Right ventricle myocardium inferior (tissue), 1 donor: ENCODE data around the gene PUSL1. TPM values are rescaled to one million over a fixed set of nuclear protein-coding genes. Genes with fewer than 3 reads are reported as not detected.

ENCODE experiments used
- ATAC-seq: fragments of 200-7000 bp; cut with Tn5 transposase; one replicate; pipeline ENCODE4 v1.9.1; 2020; ENCODE audit warnings: mild to moderate bottlenecking, moderate library complexity
- DNase-seq: peaks from one replicate; pipeline ENCODE4 v3.0.0; 2021; ENCODE audit errors: missing footprints
- intact Hi-C: fragments of 100-400 bp; cut with DNase I; formaldehyde crosslinking; loops from one replicate; pipeline ENCODE4 v1.11.0; 2022
- long read RNA-seq: library from polyadenylated mRNA; unstranded; transcript quantifications from one replicate; pipeline ENCODE4 v2.0.0, GENCODE V29; 2021
- total RNA-seq: library from RNA; stranded (reverse); fragmentation: NEBNext Ultra II Directional; extraction: Animal tissue kit (Norgen Biotek cat#: 25700); gene quantifications from one replicate; pipeline ENCODE4 v1.2.1, GENCODE V29; 2021
- donor health status: DM: no; HTN: yes; CAD: no; lungs with severe emphysema.

The PUSL1 gene, protein sequence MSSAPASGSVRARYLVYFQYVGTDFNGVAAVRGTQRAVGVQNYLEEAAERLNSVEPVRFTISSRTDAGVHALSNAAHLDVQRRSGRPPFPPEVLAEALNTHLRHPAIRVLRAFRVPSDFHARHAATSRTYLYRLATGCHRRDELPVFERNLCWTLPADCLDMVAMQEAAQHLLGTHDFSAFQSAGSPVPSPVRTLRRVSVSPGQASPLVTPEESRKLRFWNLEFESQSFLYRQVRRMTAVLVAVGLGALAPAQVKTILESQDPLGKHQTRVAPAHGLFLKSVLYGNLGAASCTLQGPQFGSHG
- total RNA-seq: 10.3 TPM
- long read RNA-seq, partial matches to known transcripts: 10 of 14 reads
- long read RNA-seq, other reads (novel, unspliced or antisense): 4 of 14 reads

DNA sequence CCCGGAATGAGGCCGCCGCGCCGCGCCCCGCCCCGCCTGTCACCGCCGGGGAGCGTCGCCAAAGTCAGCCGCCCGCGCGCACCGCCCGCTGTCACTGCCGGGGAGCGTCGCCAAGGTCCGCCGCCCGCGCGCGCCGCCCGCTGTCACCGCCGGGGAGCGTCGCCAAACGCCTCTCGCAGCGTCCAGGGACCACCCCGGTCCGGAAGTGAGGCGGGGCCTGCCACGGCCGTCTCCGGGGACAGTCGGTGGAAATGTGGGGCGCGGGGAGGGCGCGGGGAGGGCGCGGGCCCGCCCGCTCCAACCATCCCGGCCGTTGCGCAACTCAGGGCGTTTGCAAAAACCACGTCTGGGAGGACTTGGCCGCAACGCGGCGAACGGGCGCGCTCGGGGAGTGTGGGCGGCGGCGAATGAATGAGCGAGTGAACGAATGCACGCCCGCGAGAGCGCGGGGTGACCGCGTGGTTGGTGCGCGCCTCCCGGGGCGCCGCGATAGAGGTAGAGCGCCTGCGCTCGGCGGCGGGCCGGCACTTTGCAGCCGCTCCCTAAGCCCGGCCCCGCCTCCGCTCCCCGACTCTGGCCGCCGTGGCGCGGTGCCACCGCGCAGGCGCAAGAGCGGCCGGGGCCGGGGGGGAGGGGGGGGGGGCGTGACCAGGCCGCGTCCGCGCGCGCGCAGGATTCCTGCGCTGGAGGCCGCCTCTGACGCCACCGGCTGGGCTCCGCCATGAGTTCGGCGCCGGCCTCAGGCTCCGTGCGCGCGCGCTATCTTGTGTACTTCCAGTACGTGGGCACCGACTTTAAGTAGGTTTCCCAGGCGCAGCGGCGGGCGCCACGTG lies at the start of gene PUSL1, which contains the start of gene ACAP3:
Gene PUSL1 (plus strand): TSS at position 675 of the 833 bp plus-strand sequence. CDS start 47 bp downstream, at position 722.
Gene ACAP3 (minus strand): TSS at position 8 of the 833 bp plus-strand sequence. CDS start 115 bp downstream, outside the sequence.
- peak; percentile 81 for ATAC-seq
- intact Hi-C loops: loop anchor here (2.0 kb wide), 1 partner anchor 41 kb away; the partner anchor contains the start of gene DVL1
- DNase-seq: peak; percentile 95

DNA sequence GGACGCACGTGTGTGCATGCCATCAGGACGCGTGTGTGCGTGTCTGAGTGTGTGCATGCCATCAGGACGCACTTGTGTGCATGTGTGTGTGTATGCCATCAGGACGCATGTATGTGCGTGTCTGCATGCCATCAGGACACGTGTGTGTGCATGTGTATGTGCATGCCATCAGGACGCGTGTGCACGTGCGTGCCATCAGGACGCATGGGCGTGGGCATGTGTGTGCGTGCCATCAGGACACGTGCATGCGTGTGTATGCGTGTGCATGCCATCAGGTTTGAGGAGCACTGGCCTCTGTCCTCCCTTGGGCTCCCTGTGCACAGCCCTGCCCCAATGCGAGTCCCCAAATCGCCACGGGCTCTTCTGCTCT lies 49.3 kb upstream of the PUSL1 start:
- no peak for ATAC-seq
- intact Hi-C loops: no loop called here

DNA sequence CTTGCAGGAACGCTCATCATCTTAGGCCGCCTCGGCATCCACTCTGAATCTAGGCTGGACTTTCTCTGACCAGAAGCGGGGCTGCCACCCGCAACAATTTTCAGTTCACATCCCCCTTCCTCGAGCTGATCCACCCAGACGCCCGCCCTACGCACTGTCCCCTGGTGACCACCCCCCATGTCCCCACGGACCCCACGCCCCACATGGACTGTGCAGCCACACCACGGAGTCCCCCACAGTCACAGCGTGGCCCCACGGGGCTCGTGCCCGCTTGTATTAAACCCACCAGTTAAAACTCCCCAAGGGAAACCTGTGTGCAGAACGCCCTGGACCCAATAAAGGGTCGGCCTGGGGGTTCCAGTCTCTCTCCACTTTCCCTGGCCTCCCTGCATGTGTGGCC lies 48.9 kb upstream of the PUSL1 start:
- ATAC-seq (no peak), DNase-seq (peak; percentile 49)
- intact Hi-C loops: no loop called here

More for the DNA sequence above, 49.3 kb upstream of the PUSL1 start:
- peak; percentile 21 for DNase-seq

DNA sequence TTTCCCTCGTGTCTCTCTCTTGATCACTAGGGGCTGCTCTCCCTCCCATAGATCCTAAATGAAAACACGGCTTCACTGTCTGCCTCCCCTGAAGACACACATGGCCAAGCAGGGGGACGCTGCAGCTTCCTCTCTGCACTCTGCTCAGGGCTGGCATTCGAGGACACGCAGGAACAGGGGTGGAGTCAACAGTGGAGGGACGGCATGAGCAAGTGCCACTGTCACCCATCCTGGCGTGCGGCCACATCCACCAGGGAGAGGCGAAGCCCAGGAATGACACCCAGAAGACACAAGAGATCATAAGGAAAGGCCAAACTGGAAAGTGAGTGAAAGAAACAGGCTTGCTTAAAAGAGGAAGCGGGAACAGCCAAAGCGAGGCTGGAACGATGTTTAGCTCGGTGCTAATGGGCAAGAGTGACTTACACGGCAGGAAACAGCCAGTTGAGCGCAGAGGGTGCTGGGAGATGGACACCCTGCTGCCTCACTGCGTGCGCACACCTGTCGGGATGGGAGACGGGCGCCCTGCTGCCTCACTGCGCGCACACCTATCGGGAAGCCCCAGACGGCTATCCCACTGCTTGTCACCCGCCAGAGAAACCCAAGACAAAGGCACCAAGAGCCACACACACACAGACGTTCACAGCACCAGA lies 48.3 kb upstream of the PUSL1 start:
- intact Hi-C loops: no loop called here
- ATAC-seq (peak; percentile 63), DNase-seq (peak; percentile 73)

DNA sequence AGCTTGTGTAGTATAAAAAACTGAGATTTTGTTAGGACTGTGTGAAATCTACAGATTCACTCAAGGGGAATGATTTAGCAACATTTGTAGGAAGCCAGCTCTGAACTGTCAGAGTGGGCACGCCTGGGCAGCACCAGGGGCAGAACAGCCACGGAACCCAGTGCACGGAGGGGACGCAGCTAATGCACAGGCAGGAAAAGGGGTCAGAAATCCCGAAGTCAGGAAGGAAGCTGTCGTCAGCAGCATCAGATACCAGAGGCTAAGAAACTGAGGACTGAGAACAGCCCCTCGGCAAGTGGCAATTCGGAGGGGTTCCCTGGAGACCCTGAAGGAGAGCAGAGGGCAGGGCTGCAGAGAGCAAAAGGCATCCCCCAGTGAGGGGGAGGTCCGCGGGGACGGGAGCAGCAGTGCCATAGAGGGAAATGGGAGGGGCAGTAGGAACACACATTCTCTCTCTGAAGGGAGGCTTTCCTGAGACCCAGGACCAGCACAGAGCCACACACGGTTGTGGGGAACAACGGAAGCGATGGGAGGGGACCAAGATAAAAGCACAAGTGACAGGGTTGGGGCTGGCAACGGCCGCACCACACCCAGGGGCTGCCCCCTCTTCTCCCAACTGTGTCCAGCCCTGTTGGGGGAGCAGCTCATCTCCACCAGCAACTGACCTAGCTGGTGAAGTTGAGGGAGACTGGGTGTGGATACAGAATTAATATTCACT lies 47.4 kb upstream of the PUSL1 start:
- ATAC-seq (no peak), DNase-seq (peak; percentile 26)
- intact Hi-C loops: no loop called here

DNA sequence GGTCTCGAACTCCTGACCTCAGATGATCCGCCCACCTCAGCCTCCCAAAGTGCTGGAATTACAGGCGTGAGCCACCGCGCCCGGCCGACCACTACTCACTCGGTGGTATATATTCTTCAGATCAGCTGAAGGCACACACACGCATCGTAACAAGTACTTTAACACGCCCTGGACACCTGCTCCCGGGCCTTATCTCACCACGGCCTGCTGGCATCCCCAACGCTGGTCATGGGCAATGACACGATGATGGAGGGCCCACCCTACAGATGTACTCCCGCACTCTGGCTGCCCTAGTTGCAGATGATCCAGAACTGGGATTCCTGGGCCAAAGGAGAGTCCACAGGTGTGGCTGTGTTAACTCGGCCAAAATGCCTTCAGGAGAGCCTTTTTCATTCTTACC lies 46.3 kb upstream of the PUSL1 start:
- DNase-seq (peak; percentile 21), ATAC-seq (no peak)
- intact Hi-C loops: no loop called here

DNA sequence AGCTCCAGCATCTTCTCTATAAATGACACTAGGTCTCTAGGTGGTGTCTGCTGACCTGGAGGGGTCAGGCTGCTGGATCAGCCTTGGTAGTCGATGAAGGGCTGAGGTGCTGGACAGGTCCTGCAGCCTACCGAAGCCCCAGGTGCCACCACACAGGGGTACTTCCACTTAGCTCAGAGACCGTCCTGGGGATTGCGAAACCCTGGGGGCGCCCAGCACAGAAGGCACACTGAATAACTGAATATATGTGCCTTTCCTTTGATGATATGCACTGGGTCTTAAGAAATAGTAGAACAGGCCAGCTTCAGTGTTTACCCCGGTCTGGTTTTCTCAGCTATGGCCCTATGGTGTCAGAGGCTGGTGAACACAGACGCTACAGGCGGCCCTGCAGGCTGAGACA lies 45.6 kb upstream of the PUSL1 start:
- intact Hi-C loops: no loop called here
- DNase-seq (no peak), ATAC-seq (no peak)

DNA sequence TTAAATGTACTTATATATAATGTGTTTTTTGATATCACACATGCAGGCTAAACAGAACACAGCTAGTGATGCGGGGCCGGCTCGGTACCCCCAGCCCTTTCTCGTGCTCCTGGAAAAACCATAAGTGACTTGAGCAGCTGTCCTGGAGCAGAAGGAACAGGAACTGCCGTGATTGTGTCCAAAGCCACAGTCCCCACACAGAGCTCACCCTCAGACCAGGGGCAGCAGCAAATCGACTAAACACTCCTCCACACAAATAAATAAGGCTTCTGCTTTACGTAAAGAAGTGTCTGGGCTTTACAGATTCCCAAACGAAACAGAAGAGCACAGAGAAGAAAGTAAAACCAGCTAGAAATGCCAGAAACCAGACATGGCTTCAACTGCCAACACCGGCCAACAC lies 44.4 kb upstream of the PUSL1 start:
- ATAC-seq: no peak
- peak; percentile 13 for DNase-seq
- intact Hi-C loops: no loop called here

DNA sequence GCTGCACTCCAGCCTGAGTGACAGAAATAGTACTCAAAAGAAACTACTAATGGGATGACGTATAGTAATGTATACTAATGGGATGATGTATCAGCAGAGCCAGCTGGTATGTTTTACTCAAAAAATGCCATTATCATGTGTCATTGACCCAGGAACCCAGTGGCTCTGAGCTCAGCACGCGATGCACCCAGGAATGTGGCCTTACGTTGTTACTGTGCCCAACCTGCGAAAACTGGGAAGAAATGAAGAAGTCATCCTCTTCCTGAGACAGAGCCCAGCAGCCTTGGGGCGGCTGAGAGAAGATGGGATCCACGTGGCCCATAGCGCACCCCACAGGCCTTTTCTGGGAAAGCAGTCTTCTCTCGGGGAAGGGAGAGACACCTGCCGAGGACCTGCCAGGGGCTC lies 43.5 kb upstream of the PUSL1 start:
- ATAC-seq (no peak), DNase-seq (peak; percentile 42)

DNA sequence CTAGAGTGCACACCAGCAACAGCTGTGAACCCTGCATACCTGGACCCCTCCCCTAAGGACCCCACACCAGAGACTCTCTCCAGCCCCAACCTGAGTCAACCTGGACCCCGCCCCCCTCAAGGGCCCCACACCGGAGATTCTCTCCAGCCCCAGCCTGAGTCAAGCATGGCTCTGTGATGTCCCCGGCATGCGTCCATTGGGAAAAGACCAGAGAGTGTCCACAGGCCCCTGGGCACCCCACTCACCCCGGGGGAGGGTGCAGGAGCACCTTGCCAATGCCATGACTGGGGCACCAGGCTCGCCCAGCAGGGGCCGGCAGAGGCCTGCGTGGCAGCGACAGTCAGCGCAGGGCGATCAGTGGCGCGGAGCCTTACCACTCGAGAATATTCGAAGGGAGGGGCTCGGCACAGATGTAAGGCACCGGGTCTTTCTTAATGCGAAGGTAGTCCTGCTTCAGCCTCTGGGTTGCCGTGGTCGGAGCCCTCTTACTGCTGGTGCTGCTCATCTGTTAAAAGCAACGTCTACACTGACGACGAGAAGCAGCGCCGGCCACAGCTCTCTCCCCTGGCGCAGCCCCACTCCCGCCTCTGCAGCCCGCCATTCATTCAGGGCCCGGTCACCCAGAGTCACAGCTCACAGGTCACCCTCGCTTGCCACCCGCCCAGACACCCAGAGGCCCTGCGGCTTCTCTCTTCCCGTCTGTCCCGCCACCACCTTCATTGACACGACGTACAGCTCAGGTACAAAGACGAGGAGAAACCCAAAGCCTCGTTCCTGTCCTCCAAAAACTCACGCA lies 40.7 kb upstream of the PUSL1 start:
- intact Hi-C loops: no loop called here

More for the DNA sequence above, 43.5 kb upstream of the PUSL1 start:
- intact Hi-C loops: no loop called here

DNA sequence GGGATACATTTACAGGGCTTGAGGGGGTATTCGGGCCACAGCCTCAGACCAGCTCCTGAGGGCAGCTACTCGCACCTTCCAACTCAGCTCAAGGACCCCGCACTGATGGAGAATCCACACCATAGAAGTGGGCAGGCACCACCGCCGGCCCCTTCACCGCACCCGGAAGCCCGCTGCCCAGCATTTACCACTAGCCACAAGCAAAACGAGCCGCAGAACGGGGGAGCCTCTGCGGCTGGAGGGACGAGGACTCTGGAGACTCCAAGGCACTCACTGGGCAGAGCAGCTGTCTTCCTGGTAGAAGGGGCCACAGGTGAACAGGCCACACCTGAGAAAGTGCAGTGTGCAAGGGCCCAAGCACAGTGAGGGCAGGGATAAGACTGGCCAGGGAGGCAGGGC lies 40.1 kb upstream of the PUSL1 start:
- intact Hi-C loops: no loop called here
- ATAC-seq: no peak

More for the DNA sequence above, 40.7 kb upstream of the PUSL1 start:
- DNase-seq (peak; percentile 39), ATAC-seq (no peak)

DNA sequence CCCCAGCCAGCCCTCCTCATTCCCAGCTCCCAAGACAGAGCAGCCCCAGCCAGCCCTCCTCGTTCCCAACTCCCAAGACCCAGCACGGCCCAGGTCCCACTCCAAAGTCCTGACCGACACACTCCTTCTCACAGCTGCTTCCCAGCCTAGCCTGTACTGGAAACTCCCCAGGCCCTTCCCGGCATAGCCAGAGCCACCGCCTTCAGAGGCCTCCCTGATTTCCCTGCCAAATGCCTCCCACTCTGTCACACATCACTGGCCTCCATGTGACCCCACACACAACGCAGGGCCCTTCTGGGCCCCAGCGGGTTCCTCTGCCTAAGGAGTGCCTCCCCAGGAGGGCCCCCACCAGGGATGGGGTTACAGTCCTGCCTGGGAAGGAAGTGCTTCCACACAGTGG lies 37.6 kb upstream of the PUSL1 start:
- DNase-seq: peak; percentile 37
- intact Hi-C loops: no loop called here

More for the DNA sequence above, 40.1 kb upstream of the PUSL1 start:
- peak; percentile 30 for DNase-seq

DNA sequence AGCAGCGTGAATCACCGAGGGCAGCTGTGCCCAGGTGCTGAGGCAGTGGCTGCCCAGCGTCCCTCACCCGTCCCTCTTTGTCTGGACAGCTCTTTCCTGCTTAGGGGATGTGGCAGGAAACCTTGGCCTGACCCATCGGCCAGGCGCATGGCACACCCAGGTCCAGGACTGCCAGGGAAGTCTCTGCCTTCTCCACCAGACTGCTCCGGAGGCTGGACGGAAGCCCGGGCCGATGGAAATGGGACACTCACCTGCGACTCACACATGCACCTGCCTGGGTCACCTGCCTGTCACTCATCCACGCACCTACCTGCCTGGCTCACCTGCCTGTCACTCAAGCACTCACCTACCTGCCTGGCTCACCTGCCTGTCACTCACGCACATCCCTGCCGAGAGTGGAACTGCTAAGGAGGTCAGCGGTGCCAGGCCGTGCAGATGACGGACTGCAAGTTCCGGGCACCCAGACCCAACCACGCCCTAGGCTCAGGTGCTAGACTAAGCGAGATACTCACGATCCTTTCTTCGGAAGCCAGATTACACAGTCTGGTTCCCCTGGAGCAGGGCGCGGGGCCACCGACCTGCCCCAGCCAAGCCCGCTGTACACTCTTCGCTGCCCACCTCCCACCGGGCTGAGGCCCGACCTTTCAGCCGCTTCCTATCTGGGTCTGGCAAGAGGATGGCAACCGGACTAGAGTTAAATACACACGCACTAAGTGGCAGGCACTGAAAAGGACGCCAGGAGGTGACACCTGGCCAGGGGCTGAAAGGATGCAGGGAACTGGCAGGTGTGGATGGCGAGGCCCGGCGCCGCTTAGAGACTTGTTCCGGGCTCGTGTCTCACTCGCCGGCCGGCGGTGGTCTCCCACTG lies 35.8 kb upstream of the PUSL1 start:
- intact Hi-C loops: loop anchor here (2.0 kb wide), 1 partner anchor 40 kb away; the partner anchor contains the start of genes B3GALT6 and SDF4
- peak; percentile 44 for DNase-seq
- ATAC-seq: no peak

More for the DNA sequence above, 37.6 kb upstream of the PUSL1 start:
- ATAC-seq: no peak

DNA sequence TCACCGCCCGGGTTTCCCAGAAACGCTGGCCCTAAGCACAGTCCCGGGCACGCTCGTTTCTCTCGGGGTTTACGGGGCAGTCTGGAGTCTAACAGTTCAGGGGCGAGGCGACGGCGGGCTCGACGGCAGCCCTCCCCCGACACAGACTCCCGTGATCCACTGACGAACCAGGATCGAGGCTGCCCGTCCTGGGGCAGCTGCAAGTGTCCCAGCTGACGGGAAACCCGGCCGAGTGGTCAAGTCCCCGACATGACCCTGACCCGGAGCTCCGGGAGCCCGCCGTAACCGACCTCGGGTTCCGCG lies 35.2 kb upstream of the PUSL1 start:
- DNase-seq (peak; percentile 75), ATAC-seq (no peak)
- intact Hi-C loops: loop anchor here (2.0 kb wide), 1 partner anchor 40 kb away; the partner anchor contains the start of genes B3GALT6 and SDF4

DNA sequence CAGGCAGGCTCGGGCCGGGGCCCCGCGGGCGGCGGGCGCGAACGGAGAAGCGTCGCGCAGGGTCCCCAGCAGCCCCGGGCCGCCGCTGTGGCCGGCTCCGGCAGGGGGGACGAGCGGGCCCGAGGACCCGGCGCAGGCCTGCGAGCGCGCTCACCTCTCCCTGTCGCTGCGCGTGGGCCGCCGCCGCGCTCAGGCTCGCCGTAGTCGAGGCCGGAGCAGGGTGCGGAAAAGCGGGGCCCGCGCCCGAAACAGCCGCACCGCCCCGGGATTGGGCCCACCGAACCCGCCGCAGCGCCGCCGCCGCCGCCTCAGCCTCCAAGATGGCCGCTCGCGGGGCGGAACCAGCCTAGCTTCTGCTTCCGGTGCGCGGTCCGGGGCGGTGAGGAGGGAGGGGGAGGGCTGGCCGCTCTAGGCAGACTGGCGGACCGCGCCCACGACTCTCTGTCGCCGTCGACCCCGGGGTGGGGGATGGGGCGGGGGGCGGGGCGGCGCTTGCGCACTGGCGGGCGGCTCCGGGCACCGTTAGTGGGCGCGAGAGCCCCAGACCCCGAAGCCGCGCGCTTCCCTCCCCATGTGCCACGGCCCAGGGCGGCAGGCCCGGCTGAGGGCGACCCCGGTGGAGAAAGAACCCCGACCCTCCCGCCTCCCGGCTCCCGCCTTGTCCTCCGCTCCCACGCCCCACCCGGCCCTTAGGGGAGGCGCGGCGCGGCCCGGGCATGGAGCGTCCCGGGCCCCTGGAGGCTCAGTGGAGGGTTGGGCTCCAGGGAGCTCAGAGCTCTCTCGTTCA lies 34.7 kb upstream of the PUSL1 start, which contains the start of gene UBE2J2:
Gene UBE2J2 (minus strand): TSS at position 343 of the 787 bp plus-strand sequence. CDS start 5,862 bp downstream, outside the sequence.
- intact Hi-C loops: loop anchor here (2.0 kb wide), 1 partner anchor 41 kb away; the partner anchor contains the start of genes B3GALT6 and SDF4
- DNase-seq: peak; percentile 97

More for the DNA sequence above, 34.7 kb upstream of the PUSL1 start, which contains the start of gene UBE2J2:
- ATAC-seq: peak; percentile 98
